ENCODE results near the gene LILRB4.
"Not testable (repeated sequence)": the region's sequence is repeated elsewhere in the genome, so short reads cannot be mapped to it uniquely, and the experiment has no call there.

The LILRB4 gene

DNA sequence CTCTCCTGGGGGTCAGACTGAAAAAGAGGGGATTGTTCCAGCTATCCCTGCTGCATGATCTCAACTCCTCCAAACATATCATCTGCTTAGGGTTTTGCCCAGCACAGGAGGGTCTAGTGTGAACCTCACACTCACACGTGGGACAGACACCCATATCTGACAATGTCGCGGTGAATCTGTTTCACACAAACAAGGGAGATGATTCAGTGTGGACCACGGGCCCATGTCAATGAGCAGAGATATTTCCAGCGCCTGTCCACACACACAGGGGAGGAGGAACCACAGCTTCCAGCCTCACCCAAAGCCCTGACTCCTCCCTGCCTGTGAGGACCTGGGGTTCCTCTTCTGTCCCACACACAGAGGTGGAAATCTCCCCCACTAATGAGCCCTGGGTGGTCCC is 31.9 kb downstream of the LILRB4 start:
- DNase-seq (ENCODE audit: low spot score): no peak

DNA sequence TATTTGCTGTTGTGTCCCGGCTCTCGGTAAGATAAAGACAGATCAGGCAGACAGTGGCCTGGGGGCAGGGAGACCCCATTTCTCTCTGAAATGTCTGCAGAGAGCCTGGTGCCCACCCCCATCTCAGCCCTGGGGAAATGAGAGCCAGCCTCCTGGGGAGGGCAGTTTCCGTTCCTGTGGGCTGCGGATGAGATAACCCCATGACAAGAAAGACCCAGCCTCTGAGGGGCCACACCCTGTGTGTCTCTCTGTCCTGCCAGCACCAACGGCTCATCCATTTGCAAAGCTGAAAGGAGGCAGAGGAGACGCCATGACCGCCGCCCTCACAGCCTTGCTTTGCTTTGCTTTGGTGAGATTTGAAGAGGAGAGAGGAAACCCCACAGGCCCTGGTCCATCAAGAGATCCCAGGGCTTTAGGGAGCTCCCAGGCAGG is 33.3 kb downstream of the LILRB4 start:
- no peak for DNase-seq (ENCODE audit: low spot score)

DNA sequence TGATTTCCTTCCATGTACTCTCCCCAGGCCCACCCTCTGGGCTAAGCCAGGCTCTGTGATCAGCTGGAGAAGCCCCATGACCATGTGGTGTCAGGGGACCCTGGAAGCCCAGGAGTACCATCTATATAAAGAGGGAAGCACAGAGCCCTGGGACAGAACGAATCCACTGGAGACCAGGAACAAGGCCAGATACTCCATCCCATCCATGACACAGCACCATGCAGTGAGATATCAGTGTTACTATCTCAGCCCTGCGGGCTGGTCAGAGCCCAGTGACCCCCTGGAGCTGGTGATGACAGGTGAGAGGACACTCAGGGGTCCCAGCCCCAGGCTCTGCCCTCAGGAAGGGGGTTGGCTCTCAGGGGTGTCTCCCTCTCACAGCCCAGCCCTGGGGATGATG is 34.0 kb downstream of the LILRB4 start:
- no peak for DNase-seq (ENCODE audit: low spot score)

GRCh38 chr19:54697716-54698115 is 34.9 kb downstream of the LILRB4 start:
- DNase-seq (ENCODE audit: low spot score): not testable (repeated sequence)

DNA sequence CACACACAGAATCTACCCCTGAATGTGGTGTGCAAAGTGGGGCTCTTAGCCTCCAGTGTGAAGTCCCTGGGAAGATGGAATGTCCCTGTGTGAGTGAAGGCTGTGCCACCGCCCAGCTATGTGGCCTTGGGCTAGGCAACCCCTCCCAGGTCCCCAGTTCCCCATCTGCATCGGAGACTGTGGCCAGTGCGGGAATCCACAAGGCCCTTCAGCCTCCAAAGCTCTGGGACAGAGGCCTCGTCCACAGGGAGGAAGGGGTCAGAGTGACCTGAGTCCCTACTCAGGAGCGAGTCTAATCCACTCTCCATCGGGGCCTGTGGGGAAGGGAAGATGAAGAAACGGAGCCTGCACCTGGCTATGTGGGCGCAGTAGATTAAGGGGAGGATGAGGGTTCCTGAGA is 42.1 kb downstream of the LILRB4 start:
- DNase-seq (ENCODE audit: low spot score): no peak

GRCh38 chr19:54707962-54708361 is 45.2 kb downstream of the LILRB4 start:
- DNase-seq (ENCODE audit: low spot score): no peak

GRCh38 chr19:54708781-54709180 is 46.0 kb downstream of the LILRB4 start:
- DNase-seq (ENCODE audit: low spot score): no peak

DNA sequence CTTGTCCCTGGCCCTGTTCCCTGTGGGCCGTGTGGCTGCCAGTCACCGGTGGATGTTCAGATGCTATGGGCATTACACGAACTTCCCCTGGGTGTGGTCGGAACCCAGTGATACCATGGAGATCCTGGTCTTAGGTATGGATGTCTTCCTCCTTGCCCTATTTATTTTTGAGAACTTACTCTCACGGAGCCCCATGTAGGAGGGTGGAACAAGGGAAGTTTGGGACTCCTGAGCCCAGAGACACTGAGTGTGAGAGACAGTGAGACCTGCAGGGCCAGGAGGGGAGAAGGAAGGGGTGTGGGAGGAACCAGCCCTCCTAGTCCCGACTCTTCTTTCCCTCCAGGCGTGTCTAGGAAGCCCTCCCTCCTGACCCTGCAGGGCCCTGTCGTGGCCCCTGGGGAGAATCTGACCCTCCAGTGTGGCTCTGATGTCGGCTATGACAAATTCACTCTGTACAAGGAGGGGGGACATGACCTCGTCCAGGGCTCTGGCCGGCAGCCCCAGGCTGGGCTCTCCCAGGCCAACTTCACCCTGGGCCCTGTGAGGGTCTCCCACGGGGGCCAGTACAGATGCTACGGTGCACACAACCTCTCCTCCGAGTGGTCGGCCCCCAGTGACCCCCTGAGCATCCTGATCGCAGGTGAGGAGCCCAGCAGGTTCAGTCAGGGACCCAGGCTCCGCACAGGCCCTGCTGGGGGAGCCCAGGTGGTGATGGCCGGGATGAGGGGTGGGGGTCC is 46.6 kb downstream of the LILRB4 start:
- DNase-seq (ENCODE audit: low spot score): no peak

DNA sequence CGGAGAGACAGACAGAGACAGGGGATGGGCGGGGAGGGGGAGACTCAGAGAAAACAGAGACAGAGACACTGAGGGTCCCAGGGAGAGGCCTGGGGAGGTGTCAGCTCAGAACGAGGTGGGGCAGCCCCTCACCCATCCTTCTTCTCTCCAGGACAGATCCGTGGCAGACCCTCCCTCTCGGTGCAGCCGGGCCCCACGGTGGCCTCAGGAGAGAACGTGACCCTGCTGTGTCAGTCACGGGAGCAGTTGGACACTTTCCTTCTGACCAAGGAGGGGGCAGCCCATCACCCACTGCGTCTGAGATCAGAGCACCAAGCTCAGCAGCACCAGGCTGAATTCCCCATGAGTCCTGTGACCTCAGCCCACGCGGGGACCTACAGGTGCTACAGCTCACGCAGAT is 47.2 kb downstream of the LILRB4 start:
- DNase-seq (ENCODE audit: low spot score): not testable (repeated sequence)

Measured in NAMALWA (cell line).